HEK293 (cell line): ENCODE results near the gene CTAGE1.

ENCODE experiments used
- HOXC10 ChIP-seq: sonication (generic); formaldehyde crosslinking; IDR thresholded peaks from 2 replicates; pipeline ENCODE4 v1.8.1; 2023; ENCODE audit warnings: mild to moderate bottlenecking, missing genetic modification reagents
- KLF9 ChIP-seq: fragments of 450-650 bp; formaldehyde crosslinking; IDR thresholded peaks from 2 replicates; pipeline ENCODE4 v1.5.1; 2016; ENCODE audit warnings: missing biosample characterization, missing genetic modification characterization, low read depth
- MZF1 ChIP-seq: fragments of 450-650 bp; formaldehyde crosslinking; IDR thresholded peaks from 2 replicates; pipeline ENCODE4 v1.5.1; 2017; ENCODE audit warnings: missing biosample characterization, missing genetic modification characterization, borderline replicate concordance
- SCRT2 ChIP-seq: fragments of 450-650 bp; formaldehyde crosslinking; IDR thresholded peaks from 2 replicates; pipeline ENCODE4 v1.5.1; 2016; ENCODE audit warnings: missing biosample characterization, missing genetic modification characterization
- SETDB1 ChIP-seq: IDR thresholded peaks from one replicate; pipeline ENCODE4 v1.6.1; 2017; ENCODE audit warnings: mild to moderate bottlenecking, low read length, moderate library complexity, mixed read lengths; ENCODE audit not compliant: insufficient read length
- SP2 ChIP-seq: fragments of 450-650 bp; formaldehyde crosslinking; IDR thresholded peaks from 2 replicates; pipeline ENCODE4 v1.5.1; 2016; ENCODE audit warnings: missing biosample characterization, missing genetic modification characterization
- SP7 ChIP-seq: fragments of 450-650 bp; formaldehyde crosslinking; IDR thresholded peaks from 2 replicates; pipeline ENCODE4 v1.5.1; 2016; ENCODE audit warnings: missing biosample characterization, missing genetic modification characterization
- ZBTB17 ChIP-seq: fragments of 450-650 bp; formaldehyde crosslinking; IDR thresholded peaks from 2 replicates; pipeline ENCODE4 v1.5.1; 2016; ENCODE audit warnings: missing biosample characterization, missing genetic modification characterization
- ZBTB7A ChIP-seq: fragments of 450-650 bp; formaldehyde crosslinking; IDR thresholded peaks from 2 replicates; pipeline ENCODE4 v1.5.1; 2016; ENCODE audit warnings: low read depth, missing biosample characterization, missing genetic modification characterization
- ZNF146 ChIP-seq: fragments of 450-650 bp; formaldehyde crosslinking; IDR thresholded peaks from 2 replicates; pipeline ENCODE4 v1.5.1; 2016; ENCODE audit warnings: missing biosample characterization, missing genetic modification characterization
- ZNF23 ChIP-seq: fragments of 450-650 bp; formaldehyde crosslinking; IDR thresholded peaks from 2 replicates; pipeline ENCODE4 v1.5.1; 2016; ENCODE audit warnings: missing biosample characterization, missing genetic modification characterization, borderline replicate concordance
- ZNF362 ChIP-seq: fragments of 450-650 bp; formaldehyde crosslinking; IDR thresholded peaks from 2 replicates; pipeline ENCODE4 v1.5.1; 2016; ENCODE audit warnings: missing biosample characterization, missing genetic modification characterization
- ZNF398 ChIP-seq: fragments of 450-650 bp; formaldehyde crosslinking; IDR thresholded peaks from 2 replicates; pipeline ENCODE4 v1.5.1; 2017; ENCODE audit warnings: missing biosample characterization, missing genetic modification characterization
- ZNF501 ChIP-seq: fragments of 450-650 bp; formaldehyde crosslinking; IDR thresholded peaks from 2 replicates; pipeline ENCODE4 v1.5.1; 2016; ENCODE audit warnings: missing biosample characterization, missing genetic modification characterization
- ZNF514 ChIP-seq: fragments of 450-650 bp; formaldehyde crosslinking; IDR thresholded peaks from 2 replicates; pipeline ENCODE4 v1.5.1; 2016; ENCODE audit warnings: missing biosample characterization, missing genetic modification characterization
- ZNF596 ChIP-seq: fragments of 450-650 bp; IDR thresholded peaks from 2 replicates; pipeline ENCODE4 v1.5.0; 2018; ENCODE audit warnings: missing biosample characterization, mild to moderate bottlenecking, missing genetic modification characterization, moderate library complexity
- ZNF660 ChIP-seq: fragments of 450-650 bp; IDR thresholded peaks from 2 replicates; pipeline ENCODE4 v1.5.1; 2018; ENCODE audit warnings: missing biosample characterization, mild to moderate bottlenecking, missing genetic modification characterization
- ZNF664 ChIP-seq: fragments of 450-650 bp; formaldehyde crosslinking; IDR thresholded peaks from 2 replicates; pipeline ENCODE4 v1.5.1; 2016; ENCODE audit warnings: missing biosample characterization, missing genetic modification characterization
- ZNF830 ChIP-seq: fragments of 450-650 bp; IDR thresholded peaks from 2 replicates; pipeline ENCODE4 v1.5.0; 2018; ENCODE audit warnings: missing biosample characterization, missing genetic modification characterization, low read depth, mild to moderate bottlenecking, moderate library complexity
- ZSCAN16 ChIP-seq: fragments of 450-650 bp; formaldehyde crosslinking; IDR thresholded peaks from 2 replicates; pipeline ENCODE4 v1.5.1; 2016; ENCODE audit warnings: missing biosample characterization, missing genetic modification characterization
- TF ChIP-seq, protein P1 (sequence below): IDR thresholded peaks from 2 replicates; pipeline ENCODE4 v1.6.1; 2011; ENCODE audit warnings: mild to moderate bottlenecking, low read depth, low read length, borderline replicate concordance
- TF ChIP-seq, protein P2 (sequence below): fragments of 450-650 bp; formaldehyde crosslinking; conservative IDR thresholded peaks from 2 replicates; pipeline ENCODE4 v1.5.1; 2016; ENCODE audit warnings: low read depth, missing biosample characterization, missing genetic modification characterization
- TF ChIP-seq, protein P3 (sequence below): fragments of 450-650 bp; formaldehyde crosslinking; IDR thresholded peaks from 2 replicates; pipeline ENCODE4 v1.5.1; 2017; ENCODE audit warnings: missing biosample characterization, missing genetic modification characterization
- TF ChIP-seq, protein P4 (sequence below): fragments of 450-650 bp; formaldehyde crosslinking; IDR thresholded peaks from 2 replicates; pipeline ENCODE4 v1.5.1; 2016; ENCODE audit warnings: missing biosample characterization, missing genetic modification characterization

CTAGE1 gene

GRCh38 chr18:22465859-22466457 is 48.2 kb upstream of the CTAGE1 start (continued):
- TF ChIP-seq, protein P1, sequence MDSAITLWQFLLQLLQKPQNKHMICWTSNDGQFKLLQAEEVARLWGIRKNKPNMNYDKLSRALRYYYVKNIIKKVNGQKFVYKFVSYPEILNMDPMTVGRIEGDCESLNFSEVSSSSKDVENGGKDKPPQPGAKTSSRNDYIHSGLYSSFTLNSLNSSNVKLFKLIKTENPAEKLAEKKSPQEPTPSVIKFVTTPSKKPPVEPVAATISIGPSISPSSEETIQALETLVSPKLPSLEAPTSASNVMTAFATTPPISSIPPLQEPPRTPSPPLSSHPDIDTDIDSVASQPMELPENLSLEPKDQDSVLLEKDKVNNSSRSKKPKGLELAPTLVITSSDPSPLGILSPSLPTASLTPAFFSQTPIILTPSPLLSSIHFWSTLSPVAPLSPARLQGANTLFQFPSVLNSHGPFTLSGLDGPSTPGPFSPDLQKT: no peak
- peak; percentile 57 for TF ChIP-seq SP7 (tag by site-specific recombination)
- TF ChIP-seq ZBTB7A: no peak
- 0 out of 2 replicates have a peak, but pooled peaks have one; percentile 66 for TF ChIP-seq MZF1 (tag by site-specific recombination)
- TF ChIP-seq SP2: 0 out of 2 replicates have a peak, but pooled peaks have one; percentile 13
- TF ChIP-seq ZSCAN16 (tag by site-specific recombination): no peak
- no peak for TF ChIP-seq ZNF362 (tag by site-specific recombination)
- TF ChIP-seq ZNF830: no peak
- no peak for TF ChIP-seq KLF9 (tag by site-specific recombination)
- TF ChIP-seq, protein P2, sequence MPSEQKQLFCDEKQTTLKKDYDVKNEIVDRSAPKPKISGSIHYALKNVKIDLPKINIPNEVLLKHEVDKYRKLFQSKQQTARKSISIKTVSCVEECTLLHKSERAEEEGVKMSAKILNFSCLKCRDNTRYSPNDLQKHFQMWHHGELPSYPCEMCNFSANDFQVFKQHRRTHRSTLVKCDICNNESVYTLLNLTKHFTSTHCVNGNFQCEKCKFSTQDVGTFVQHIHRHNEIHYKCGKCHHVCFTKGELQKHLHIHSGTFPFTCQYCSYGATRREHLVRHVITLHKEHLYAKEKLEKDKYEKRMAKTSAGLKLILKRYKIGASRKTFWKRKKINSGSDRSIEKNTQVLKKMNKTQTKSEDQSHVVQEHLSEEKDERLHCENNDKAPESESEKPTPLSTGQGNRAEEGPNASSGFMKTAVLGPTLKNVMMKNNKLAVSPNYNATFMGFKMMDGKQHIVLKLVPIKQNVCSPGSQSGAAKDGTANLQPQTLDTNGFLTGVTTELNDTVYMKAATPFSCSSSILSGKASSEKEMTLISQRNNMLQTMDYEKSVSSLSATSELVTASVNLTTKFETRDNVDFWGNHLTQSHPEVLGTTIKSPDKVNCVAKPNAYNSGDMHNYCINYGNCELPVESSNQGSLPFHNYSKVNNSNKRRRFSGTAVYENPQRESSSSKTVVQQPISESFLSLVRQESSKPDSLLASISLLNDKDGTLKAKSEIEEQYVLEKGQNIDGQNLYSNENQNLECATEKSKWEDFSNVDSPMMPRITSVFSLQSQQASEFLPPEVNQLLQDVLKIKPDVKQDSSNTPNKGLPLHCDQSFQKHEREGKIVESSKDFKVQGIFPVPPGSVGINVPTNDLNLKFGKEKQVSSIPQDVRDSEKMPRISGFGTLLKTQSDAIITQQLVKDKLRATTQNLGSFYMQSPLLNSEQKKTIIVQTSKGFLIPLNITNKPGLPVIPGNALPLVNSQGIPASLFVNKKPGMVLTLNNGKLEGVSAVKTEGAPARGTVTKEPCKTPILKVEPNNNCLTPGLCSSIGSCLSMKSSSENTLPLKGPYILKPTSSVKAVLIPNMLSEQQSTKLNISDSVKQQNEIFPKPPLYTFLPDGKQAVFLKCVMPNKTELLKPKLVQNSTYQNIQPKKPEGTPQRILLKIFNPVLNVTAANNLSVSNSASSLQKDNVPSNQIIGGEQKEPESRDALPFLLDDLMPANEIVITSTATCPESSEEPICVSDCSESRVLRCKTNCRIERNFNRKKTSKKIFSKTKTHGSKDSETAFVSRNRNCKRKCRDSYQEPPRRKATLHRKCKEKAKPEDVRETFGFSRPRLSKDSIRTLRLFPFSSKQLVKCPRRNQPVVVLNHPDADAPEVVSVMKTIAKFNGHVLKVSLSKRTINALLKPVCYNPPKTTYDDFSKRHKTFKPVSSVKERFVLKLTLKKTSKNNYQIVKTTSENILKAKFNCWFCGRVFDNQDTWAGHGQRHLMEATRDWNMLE (tag by site-specific recombination): 0 out of 2 replicates have a peak, but pooled peaks have one; percentile 39
- no peak for TF ChIP-seq ZNF596 (tag by site-specific recombination)
- TF ChIP-seq, protein P3, sequence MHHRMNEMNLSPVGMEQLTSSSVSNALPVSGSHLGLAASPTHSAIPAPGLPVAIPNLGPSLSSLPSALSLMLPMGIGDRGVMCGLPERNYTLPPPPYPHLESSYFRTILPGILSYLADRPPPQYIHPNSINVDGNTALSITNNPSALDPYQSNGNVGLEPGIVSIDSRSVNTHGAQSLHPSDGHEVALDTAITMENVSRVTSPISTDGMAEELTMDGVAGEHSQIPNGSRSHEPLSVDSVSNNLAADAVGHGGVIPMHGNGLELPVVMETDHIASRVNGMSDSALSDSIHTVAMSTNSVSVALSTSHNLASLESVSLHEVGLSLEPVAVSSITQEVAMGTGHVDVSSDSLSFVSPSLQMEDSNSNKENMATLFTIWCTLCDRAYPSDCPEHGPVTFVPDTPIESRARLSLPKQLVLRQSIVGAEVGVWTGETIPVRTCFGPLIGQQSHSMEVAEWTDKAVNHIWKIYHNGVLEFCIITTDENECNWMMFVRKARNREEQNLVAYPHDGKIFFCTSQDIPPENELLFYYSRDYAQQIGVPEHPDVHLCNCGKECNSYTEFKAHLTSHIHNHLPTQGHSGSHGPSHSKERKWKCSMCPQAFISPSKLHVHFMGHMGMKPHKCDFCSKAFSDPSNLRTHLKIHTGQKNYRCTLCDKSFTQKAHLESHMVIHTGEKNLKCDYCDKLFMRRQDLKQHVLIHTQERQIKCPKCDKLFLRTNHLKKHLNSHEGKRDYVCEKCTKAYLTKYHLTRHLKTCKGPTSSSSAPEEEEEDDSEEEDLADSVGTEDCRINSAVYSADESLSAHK (tag by site-specific recombination): 0 out of 2 replicates have a peak, but pooled peaks have one; percentile 17
- TF ChIP-seq ZNF23: no peak
- peak; percentile 46; the same call in 1 of the 2 replicates for TF ChIP-seq ZBTB17 (tag by site-specific recombination)
- no peak for TF ChIP-seq SETDB1
- TF ChIP-seq ZNF660 (tag by site-specific recombination): 0 out of 2 replicates have a peak, but pooled peaks have one; percentile 43
- TF ChIP-seq HOXC10 (CRISPR knock-in tag): no peak
- TF ChIP-seq, protein P4, sequence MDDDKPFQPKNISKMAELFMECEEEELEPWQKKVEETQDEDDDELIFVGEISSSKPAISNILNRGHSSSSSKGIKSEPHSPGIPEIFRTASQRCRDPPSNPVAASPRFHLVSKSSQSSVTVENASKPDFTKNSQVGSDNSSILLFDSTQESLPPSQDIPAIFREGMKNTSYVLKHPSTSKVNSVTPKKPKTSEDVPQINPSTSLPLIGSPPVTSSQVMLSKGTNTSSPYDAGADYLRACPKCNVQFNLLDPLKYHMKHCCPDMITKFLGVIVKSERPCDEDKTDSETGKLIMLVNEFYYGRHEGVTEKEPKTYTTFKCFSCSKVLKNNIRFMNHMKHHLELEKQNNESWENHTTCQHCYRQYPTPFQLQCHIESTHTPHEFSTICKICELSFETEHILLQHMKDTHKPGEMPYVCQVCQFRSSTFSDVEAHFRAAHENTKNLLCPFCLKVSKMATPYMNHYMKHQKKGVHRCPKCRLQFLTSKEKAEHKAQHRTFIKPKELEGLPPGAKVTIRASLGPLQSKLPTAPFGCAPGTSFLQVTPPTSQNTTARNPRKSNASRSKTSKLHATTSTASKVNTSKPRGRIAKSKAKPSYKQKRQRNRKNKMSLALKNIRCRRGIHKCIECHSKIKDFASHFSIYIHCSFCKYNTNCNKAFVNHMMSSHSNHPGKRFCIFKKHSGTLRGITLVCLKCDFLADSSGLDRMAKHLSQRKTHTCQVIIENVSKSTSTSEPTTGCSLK: no peak
- no peak for TF ChIP-seq ZNF501 (tag by site-specific recombination)
- TF ChIP-seq SCRT2: peak; percentile 83
- no peak for TF ChIP-seq ZNF146 (tag by site-specific recombination)
- peak; percentile 59 for TF ChIP-seq ZNF398
- no peak for TF ChIP-seq ZNF514 (tag by site-specific recombination)
- 0 out of 2 replicates have a peak, but pooled peaks have one; percentile 9 for TF ChIP-seq ZNF664 (tag by site-specific recombination)
